ENCODE results near the gene WDR26. TPM values are rescaled to one million over a fixed set of nuclear protein-coding genes. Genes with fewer than 3 reads are reported as not detected.

WDR26 gene
- total RNA-seq, 1 donor from 2014 or later = 106 TPM

GRCh38 chr1:224406216-224406615, 28.4 kb downstream of the WDR26 start:
- TF ChIP-seq, protein P1, sequence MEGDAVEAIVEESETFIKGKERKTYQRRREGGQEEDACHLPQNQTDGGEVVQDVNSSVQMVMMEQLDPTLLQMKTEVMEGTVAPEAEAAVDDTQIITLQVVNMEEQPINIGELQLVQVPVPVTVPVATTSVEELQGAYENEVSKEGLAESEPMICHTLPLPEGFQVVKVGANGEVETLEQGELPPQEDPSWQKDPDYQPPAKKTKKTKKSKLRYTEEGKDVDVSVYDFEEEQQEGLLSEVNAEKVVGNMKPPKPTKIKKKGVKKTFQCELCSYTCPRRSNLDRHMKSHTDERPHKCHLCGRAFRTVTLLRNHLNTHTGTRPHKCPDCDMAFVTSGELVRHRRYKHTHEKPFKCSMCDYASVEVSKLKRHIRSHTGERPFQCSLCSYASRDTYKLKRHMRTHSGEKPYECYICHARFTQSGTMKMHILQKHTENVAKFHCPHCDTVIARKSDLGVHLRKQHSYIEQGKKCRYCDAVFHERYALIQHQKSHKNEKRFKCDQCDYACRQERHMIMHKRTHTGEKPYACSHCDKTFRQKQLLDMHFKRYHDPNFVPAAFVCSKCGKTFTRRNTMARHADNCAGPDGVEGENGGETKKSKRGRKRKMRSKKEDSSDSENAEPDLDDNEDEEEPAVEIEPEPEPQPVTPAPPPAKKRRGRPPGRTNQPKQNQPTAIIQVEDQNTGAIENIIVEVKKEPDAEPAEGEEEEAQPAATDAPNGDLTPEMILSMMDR (IDR thresholded peaks at IDR 0.05) = no peak
- Mint-ChIP-seq H3K9me3 (ENCODE audit: unreplicated experiment) (no peaks in the 10 kb centered on the region), H3K27me3 (ENCODE audit: unreplicated experiment) (no peaks in the 10 kb centered on the region), H3K36me3 (ENCODE audit: unreplicated experiment) (peaks cover 44% of the 10 kb centered on the region), H3K27ac (ENCODE audit: unreplicated experiment) (no peak overlapping the region), H3K4me3 (ENCODE audit: unreplicated experiment) (no peak overlapping the region), H3K4me1 (ENCODE audit: unreplicated experiment) (peaks cover 12% of the 10 kb centered on the region)
- DNase-seq (ENCODE audit: extremely low spot score, unreplicated experiment) = no peak

GRCh38 chr1:224405604-224405970, 29.0 kb downstream of the WDR26 start:
- H3K27me3 Mint-ChIP-seq (ENCODE audit: unreplicated experiment) = no peaks in the 10 kb centered on the region
- DNase-seq (ENCODE audit: extremely low spot score, unreplicated experiment) = no peak
- no peak overlapping the region for H3K27ac Mint-ChIP-seq (ENCODE audit: unreplicated experiment)
- H3K4me3 Mint-ChIP-seq (ENCODE audit: unreplicated experiment) = no peak overlapping the region
- no peaks in the 10 kb centered on the region for H3K9me3 Mint-ChIP-seq (ENCODE audit: unreplicated experiment)
- TF ChIP-seq, protein P1 (IDR thresholded peaks at IDR 0.05) = no peak
- peaks cover 47% of the 10 kb centered on the region for H3K36me3 Mint-ChIP-seq (ENCODE audit: unreplicated experiment)
- H3K4me1 Mint-ChIP-seq (ENCODE audit: unreplicated experiment) = peaks cover 12% of the 10 kb centered on the region

GRCh38 chr1:224404916-224405603, 29.5 kb downstream of the WDR26 start:
- H3K27ac Mint-ChIP-seq (ENCODE audit: unreplicated experiment) = no peak overlapping the region

DNA sequence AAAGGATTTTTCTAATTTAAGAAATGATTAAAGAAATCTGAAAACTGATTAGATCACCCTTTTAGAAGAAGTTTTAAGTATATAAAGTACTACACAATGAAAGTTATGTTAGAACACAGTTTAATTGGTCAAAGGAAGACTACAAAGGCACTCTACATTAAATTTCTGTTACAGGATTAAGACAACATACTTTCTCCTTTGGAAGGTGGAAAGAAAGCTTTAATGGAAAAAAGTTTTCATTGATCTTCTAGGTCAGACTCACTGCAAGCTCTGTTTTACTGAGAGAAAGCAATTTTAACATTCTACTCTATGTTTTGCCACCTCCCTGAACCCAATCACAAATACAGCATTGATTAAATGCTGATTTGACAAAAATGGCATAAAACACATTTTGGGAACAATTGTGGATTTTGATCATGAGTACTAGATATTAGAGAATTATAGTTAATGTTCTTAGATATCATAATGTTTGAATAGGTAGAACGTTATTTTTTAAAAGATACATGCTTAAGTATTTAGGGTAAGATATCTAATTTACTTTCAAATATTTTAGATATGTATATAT, 32.0 kb downstream of the WDR26 start:
- peaks cover 53% of the 10 kb centered on the region for H3K36me3 Mint-ChIP-seq (ENCODE audit: unreplicated experiment)
- no peaks in the 10 kb centered on the region for H3K27me3 Mint-ChIP-seq (ENCODE audit: unreplicated experiment)
- no peak overlapping the region for H3K27ac Mint-ChIP-seq (ENCODE audit: unreplicated experiment)
- H3K4me3 Mint-ChIP-seq (ENCODE audit: unreplicated experiment) = no peak overlapping the region
- no peak for DNase-seq (ENCODE audit: extremely low spot score, unreplicated experiment)
- TF ChIP-seq, protein P1 (IDR thresholded peaks at IDR 0.05) = no peak
- no peaks in the 10 kb centered on the region for H3K9me3 Mint-ChIP-seq (ENCODE audit: unreplicated experiment)
- H3K4me1 Mint-ChIP-seq (ENCODE audit: unreplicated experiment) = peaks cover 8% of the 10 kb centered on the region

More at GRCh38 chr1:224404916-224405603, 29.5 kb downstream of the WDR26 start:
- Mint-ChIP-seq H3K4me3 (ENCODE audit: unreplicated experiment) (no peak overlapping the region), H3K9me3 (ENCODE audit: unreplicated experiment) (no peaks in the 10 kb centered on the region), H3K27me3 (ENCODE audit: unreplicated experiment) (no peaks in the 10 kb centered on the region), H3K4me1 (ENCODE audit: unreplicated experiment) (peaks cover 12% of the 10 kb centered on the region), H3K36me3 (ENCODE audit: unreplicated experiment) (peaks cover 44% of the 10 kb centered on the region)
- TF ChIP-seq, protein P1 (IDR thresholded peaks at IDR 0.05) = no peak
- DNase-seq (ENCODE audit: extremely low spot score, unreplicated experiment) = no peak

DNA sequence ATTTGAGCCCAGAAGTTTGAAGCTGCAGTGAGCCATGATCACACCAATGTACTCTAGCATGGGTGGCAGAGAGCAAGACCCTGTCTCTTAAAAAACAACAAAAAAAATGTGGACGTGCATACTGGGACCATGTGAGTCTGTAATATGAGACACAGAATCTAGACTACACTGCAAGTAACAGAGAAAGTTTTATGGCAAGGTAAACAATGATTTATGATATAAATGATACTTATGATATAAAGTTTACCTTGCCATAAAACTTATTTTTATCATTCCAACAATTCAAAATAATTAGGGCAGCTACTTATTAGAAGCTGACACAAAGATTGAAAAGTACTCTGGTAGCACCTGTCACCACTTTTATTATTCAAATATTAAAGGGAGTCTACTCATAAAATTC, 34.7 kb downstream of the WDR26 start:
- no peaks in the 10 kb centered on the region for H3K9me3 Mint-ChIP-seq (ENCODE audit: unreplicated experiment)
- peaks cover 56% of the 10 kb centered on the region for H3K36me3 Mint-ChIP-seq (ENCODE audit: unreplicated experiment)
- H3K4me1 Mint-ChIP-seq (ENCODE audit: unreplicated experiment) = no peaks in the 10 kb centered on the region
- no peak for DNase-seq (ENCODE audit: extremely low spot score, unreplicated experiment)
- TF ChIP-seq, protein P1 (IDR thresholded peaks at IDR 0.05) = no peak
- H3K27me3 Mint-ChIP-seq (ENCODE audit: unreplicated experiment) = no peaks in the 10 kb centered on the region
- H3K27ac Mint-ChIP-seq (ENCODE audit: unreplicated experiment) = no peak overlapping the region
- no peak overlapping the region for H3K4me3 Mint-ChIP-seq (ENCODE audit: unreplicated experiment)
